Measurements from ENCODE around the gene DAB2IP.

The DAB2IP gene

DNA sequence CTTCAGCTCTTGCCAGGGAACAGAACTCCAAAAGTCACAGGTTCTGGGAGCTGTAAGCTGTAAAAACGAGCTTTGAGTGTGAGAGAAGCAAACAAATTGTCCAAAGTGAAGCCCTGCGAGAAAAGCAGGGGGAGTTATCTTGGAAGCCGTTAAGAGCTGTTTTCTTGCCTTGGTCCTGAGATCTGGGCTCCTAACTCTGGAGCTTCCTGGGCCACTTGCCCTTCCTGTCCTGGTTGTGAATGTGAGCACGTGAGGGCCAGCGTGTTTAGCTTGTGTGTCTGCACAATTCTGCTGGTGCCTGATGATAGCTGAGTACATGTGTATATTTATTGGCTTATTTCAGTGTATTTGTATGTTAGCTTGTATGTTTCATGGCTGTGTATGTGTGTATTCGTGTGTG, 40.5 kb downstream of the DAB2IP start:
- no peak overlapping the region for H3K4me3 ChIP-seq (ENCODE audit: low read length)
- no peak for DNase-seq (ENCODE audit: low read depth, low spot score)

DNA sequence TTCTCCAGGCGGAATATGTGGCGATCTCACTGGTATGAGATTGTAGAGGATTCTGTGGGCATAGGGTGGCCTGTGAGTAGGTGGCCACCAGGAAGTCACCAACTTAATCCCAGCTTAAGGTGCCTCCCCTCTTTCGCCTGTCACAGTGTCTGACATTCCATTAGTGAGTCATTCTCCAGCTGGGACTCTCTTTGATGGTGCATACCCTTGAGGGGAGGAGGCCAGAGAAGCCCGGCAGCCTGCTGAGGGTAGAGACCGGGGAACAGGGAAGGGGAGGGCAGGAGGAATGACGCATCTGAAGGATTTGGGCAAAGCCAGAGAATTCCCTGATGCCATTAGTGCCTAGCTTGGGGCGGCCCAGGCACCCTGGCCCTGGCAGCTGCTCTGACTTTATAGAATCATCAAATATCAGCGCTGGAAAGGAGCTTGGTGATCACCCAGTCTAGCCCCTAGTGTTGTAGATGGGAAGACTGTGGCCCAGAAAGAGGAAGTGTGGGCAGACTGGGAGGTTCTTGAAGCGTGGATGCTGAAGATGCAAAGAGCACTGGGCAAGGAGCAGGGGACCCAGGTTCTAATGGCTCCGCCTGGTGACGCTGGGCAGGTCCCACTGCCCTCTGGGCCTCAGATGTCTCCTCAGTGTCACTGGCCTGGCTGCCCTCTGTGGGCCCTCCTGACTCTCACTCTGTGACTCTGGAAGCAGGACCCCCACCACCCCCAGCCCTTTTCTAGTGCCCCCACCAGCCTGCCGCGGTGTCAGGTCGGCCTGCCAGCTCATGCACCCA, 41.4 kb downstream of the DAB2IP start:
- DNase-seq (ENCODE audit: low read depth, low spot score): no peak
- no peak overlapping the region for H3K4me3 ChIP-seq (ENCODE audit: low read length)

- no peak overlapping the region for H3K4me3 ChIP-seq (ENCODE audit: low read length)
- no peak for DNase-seq (ENCODE audit: low read depth, low spot score)
These were observed 41.9 kb downstream of the DAB2IP start for GRCh38 chr9:121693388-121693670.

DNA sequence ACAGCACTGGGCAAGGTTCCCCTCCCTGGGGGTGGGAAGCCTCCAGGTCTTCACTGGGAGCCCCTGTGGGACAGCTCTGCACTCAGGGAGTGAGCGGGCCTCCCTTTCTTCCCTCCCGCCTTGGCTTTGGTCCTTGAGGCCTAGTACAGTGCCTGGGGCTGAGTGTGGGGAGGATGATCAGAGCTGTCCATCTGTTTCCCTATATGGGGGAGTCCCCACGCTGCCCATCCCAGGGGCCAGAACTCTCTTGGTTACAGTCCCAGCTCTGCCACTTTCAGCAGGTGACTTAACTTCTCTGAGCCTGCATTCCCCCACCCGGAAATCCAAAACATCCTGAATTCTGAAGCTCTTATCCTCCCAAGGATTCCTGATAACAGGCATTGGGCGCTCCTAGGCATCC, 42.6 kb downstream of the DAB2IP start:
- no peak for DNase-seq (ENCODE audit: low read depth, low spot score)
- no peak overlapping the region for H3K4me3 ChIP-seq (ENCODE audit: low read length)

DNA sequence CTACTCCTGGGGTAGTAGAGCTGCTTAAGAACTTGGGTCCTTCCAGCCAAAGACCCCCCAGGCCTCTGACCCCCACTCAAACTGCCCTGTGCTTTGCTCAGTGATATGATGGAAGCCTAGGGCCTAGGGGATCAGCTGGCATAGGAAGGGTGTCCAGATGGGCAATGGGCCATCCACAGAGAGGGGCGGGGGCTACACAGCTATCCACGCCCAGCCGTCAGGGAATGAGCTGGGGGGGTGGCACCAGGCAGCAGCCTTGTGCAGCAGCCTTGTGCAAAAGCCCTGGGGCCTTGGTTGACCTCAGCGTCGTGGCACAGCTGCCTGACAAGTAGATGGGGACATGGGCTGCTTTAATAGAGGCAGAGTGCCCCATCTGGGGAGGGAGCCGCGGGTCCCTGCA, 43.2 kb downstream of the DAB2IP start:
- no peak for DNase-seq (ENCODE audit: low read depth, low spot score)
- no peak overlapping the region for H3K4me3 ChIP-seq (ENCODE audit: low read length)

GRCh38 chr9:121696930-121697329, 45.5 kb downstream of the DAB2IP start:
- no peak overlapping the region for H3K4me3 ChIP-seq (ENCODE audit: low read length)
- no peak for DNase-seq (ENCODE audit: low read depth, low spot score)

DNA sequence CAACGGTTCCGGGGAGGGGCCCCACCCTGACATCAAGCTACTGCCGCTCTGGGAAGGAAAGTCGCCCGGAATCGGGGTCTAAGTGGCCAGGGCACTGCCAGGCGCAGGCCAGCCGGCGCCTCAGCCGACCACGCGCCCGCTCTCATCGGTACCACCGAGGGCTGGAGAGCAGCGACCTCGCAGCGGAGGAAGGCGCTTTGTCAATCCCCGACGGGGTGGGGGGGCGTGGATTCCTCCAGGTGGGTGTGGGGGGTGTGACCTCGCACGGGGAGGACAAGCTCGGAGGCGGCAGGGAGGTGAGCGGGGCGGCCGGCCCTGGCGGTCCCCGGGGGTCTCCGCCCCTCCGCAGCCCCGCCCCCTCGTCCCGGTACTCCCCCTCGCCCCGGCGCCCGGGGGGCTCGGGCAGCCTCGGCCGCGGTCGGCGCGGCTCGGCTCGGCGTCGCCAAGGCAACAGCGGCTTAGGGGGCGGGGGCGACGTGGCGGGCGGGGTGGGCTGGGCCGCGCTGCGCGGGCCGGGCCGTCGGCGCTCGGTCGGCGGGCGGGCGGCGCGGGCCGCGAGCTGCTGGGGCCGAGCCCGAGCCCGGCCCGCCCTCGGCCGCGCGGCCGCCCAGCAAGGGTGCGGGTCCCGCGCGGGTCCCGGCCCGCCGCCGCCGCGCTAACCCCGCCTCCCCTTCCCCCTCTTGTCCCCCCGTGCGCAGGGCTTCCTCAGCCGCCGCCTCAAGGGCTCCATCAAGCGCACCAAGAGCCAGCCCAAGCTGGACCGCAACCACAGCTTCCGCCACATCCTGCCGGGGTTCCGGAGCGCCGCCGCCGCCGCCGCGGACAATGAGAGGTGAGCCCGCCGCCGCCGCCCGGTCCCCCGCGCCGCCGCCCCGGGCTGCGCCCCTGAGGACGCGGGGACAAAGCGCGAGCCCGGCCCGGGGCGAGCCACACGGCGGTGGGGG, 47.5 kb downstream of the DAB2IP start:
- peak overlapping the region; percentile 29 for H3K4me3 ChIP-seq (ENCODE audit: low read length)
- DNase-seq (ENCODE audit: low read depth, low spot score): peak; percentile 70

DNA sequence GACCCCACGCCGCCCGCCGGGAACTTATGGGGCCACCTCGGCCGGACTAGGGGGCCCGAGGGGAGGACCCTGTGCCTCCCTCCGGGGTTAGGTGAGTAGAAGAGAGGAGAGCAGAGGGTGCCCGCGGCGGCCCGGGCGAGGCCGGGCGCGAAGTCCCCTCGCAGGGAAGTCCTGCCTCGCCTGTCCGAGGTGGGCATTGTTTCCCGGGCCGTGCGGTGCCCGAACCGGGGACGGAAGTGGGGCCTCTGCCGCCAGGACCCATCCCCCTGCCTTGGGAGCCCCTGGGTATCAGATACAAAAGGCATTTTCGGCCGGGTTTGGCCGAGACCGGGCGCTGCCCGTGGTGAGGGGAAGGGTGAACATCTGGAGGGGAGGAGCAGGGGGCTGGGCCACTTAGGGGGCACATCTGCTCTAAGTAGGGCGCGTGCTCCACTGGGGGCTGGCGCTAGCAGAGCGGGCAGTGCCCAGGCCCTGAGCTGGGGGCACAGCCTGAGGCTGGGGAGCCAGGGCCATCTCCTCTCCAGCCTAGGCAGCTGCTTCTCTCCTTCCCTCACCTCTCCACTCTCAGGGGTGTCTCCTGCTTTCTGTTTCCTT, 48.2 kb downstream of the DAB2IP start:
- H3K4me3 ChIP-seq (ENCODE audit: low read length): peak overlapping the region; percentile 2; the same call in 1 of the 2 replicates
- DNase-seq (ENCODE audit: low read depth, low spot score): no peak

- DNase-seq (ENCODE audit: low read depth, low spot score): no peak
- no peak overlapping the region for H3K4me3 ChIP-seq (ENCODE audit: low read length)
These were observed 48.9 kb downstream of the DAB2IP start for GRCh38 chr9:121700165-121700831.

GRCh38 chr9:121700832-121701419, 49.5 kb downstream of the DAB2IP start:
- no peak overlapping the region for H3K4me3 ChIP-seq (ENCODE audit: low read length)
- no peak for DNase-seq (ENCODE audit: low read depth, low spot score)

GRCh38 chr9:121701736-121702261, 50.4 kb downstream of the DAB2IP start:
- H3K4me3 ChIP-seq (ENCODE audit: low read length): no peak overlapping the region
- no peak for DNase-seq (ENCODE audit: low read depth, low spot score)

- no peak overlapping the region for H3K4me3 ChIP-seq (ENCODE audit: low read length)
- no peak for DNase-seq (ENCODE audit: low read depth, low spot score)
These were observed 51.7 kb downstream of the DAB2IP start for GRCh38 chr9:121703014-121703734.

DNA sequence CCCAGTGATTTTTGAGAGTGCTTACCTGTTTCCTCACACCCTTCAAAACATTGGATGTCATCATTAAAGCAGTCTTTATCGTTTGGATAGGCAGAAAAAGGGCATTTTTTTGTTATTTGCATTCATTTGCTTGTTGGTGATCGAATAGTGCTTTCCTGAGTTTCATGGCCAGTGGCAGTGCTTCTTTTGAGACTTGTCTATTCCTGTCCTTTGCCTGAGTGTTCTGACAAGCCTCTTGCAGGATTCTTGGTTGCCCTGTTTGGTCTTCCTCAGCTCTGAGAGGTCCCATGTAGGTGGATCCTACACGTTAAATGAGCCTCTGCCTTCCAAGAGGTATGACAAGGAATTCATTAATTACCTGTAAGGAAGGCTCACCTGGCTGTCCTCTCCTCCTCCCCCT, 52.8 kb downstream of the DAB2IP start:
- no peak overlapping the region for H3K4me3 ChIP-seq (ENCODE audit: low read length)

DNA sequence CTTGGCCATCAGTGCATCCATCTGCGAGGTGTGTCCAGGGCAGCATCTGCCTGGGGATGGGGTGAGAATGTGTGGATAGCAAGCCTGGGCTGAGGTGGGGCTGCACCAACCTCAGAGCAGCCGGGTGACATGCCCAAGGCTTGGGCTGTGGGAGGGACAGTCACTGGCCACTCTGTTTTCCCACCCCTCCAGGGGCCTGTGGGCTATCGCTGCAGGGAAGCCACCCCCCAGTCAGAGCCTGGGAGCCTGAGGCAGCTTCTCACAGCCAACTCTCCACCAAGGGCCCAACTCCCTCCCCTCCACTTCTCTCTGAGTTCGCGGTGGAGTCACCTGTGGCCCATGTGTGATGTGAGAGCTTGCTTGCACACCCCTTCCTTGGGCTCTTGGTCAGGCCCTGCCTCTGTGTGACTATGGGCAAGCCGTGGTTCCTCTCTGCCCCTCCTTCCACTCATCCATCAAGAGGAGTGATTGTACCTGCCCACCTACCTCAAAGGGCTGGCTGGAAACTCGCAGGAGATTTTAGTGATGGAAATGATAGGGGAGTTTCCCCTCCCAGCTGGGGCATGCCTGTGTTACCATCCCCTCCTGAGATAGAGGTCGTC, 54.8 kb downstream of the DAB2IP start:
- no peak overlapping the region for H3K4me3 ChIP-seq (ENCODE audit: low read length)

More for the DNA sequence above, 52.8 kb downstream of the DAB2IP start:
- no peak for DNase-seq (ENCODE audit: low read depth, low spot score)

GRCh38 chr9:121707477-121708424, 56.3 kb downstream of the DAB2IP start:
- H3K4me3 ChIP-seq (ENCODE audit: low read length): no peak overlapping the region
- peak; percentile 59 for DNase-seq (ENCODE audit: low read depth, low spot score)

More for the DNA sequence above, 54.8 kb downstream of the DAB2IP start:
- DNase-seq (ENCODE audit: low read depth, low spot score): no peak

GRCh38 chr9:121708768-121709488, 57.5 kb downstream of the DAB2IP start:
- DNase-seq (ENCODE audit: low read depth, low spot score): no peak

More at GRCh38 chr9:121708768-121709488, 57.5 kb downstream of the DAB2IP start:
- no peak overlapping the region for H3K4me3 ChIP-seq (ENCODE audit: low read length)
